ENCODE measurements around the gene COL28A1.
"Not testable (repeated sequence)": the region's sequence is repeated elsewhere in the genome, so short reads cannot be mapped to it uniquely, and the experiment has no call there.

Gene COL28A1

GRCh38 chr7:7395785-7396184 is 139.9 kb downstream of the COL28A1 start:
- Histone ChIP-seq H3K36me3 (ENCODE audit: control insufficient read depth, insufficient read depth, low read length) (no peaks in the 10 kb centered on the region), H3K27me3 (replicated peaks; ENCODE audit: control insufficient read depth, insufficient read depth, low read length) (no peaks in the 10 kb centered on the region), H3K4me3 (replicated peaks; ENCODE audit: low read depth, low read length) (no peak overlapping the region)
- TF ChIP-seq CTCF (IDR thresholded peaks at IDR 0.05; ENCODE audit: insufficient read depth, low read length, poor library complexity, severe bottlenecking): no peak
- no peak for DNase-seq (ENCODE audit: extremely low read depth, insufficient read length)

GRCh38 chr7:7388164-7388563 is 147.5 kb downstream of the COL28A1 start:
- H3K36me3 ChIP-seq (ENCODE audit: control insufficient read depth, insufficient read depth, low read length); DNase-seq (ENCODE audit: extremely low read depth, insufficient read length); H3K4me3 ChIP-seq (replicated peaks; ENCODE audit: low read depth, low read length); H3K27me3 ChIP-seq (replicated peaks; ENCODE audit: control insufficient read depth, insufficient read depth, low read length): not testable (repeated sequence)

- no peak for TF ChIP-seq CTCF (IDR thresholded peaks at IDR 0.05; ENCODE audit: insufficient read depth, low read length, poor library complexity, severe bottlenecking)
- H3K27me3 ChIP-seq (replicated peaks; ENCODE audit: control insufficient read depth, insufficient read depth, low read length): no peaks in the 10 kb centered on the region
- H3K4me3 ChIP-seq (replicated peaks; ENCODE audit: low read depth, low read length): no peak overlapping the region
- no peaks in the 10 kb centered on the region for H3K36me3 ChIP-seq (ENCODE audit: control insufficient read depth, insufficient read depth, low read length)
- DNase-seq (ENCODE audit: extremely low read depth, insufficient read length): no peak
Observed at GRCh38 chr7:7385421-7385820, 150.3 kb downstream of the COL28A1 start.

- Histone ChIP-seq H3K36me3 (ENCODE audit: control insufficient read depth, insufficient read depth, low read length) (no peaks in the 10 kb centered on the region), H3K27me3 (replicated peaks; ENCODE audit: control insufficient read depth, insufficient read depth, low read length) (no peaks in the 10 kb centered on the region), H3K4me3 (replicated peaks; ENCODE audit: low read depth, low read length) (no peak overlapping the region)
- no peak for DNase-seq (ENCODE audit: extremely low read depth, insufficient read length)
- no peak for TF ChIP-seq CTCF (IDR thresholded peaks at IDR 0.05; ENCODE audit: insufficient read depth, low read length, poor library complexity, severe bottlenecking)
Observed at GRCh38 chr7:7384228-7384627, 151.4 kb downstream of the COL28A1 start.

GRCh38 chr7:7375538-7375937 is 160.1 kb downstream of the COL28A1 start:
- no peak for TF ChIP-seq CTCF (IDR thresholded peaks at IDR 0.05; ENCODE audit: insufficient read depth, low read length, poor library complexity, severe bottlenecking)
- DNase-seq (ENCODE audit: extremely low read depth, insufficient read length): no peak
- H3K27me3 ChIP-seq (replicated peaks; ENCODE audit: control insufficient read depth, insufficient read depth, low read length): no peaks in the 10 kb centered on the region
- H3K36me3 ChIP-seq (ENCODE audit: control insufficient read depth, insufficient read depth, low read length): no peaks in the 10 kb centered on the region
- no peak overlapping the region for H3K4me3 ChIP-seq (replicated peaks; ENCODE audit: low read depth, low read length)

- Histone ChIP-seq H3K27me3 (replicated peaks; ENCODE audit: control insufficient read depth, insufficient read depth, low read length) (no peaks in the 10 kb centered on the region), H3K4me3 (replicated peaks; ENCODE audit: low read depth, low read length) (no peak overlapping the region), H3K36me3 (ENCODE audit: control insufficient read depth, insufficient read depth, low read length) (no peaks in the 10 kb centered on the region)
- no peak for TF ChIP-seq CTCF (IDR thresholded peaks at IDR 0.05; ENCODE audit: insufficient read depth, low read length, poor library complexity, severe bottlenecking)
- no peak for DNase-seq (ENCODE audit: extremely low read depth, insufficient read length)
Observed at GRCh38 chr7:7370076-7370475, 165.6 kb downstream of the COL28A1 start.

Data from GM06990 (cell line).